Stimulated activated CD8-positive, alpha-beta memory T cell treated with anti-CD3 and anti-CD28 coated beads, Interleukin-2, amount 100 ng/mL, for 1 hour (primary cell): ENCODE data around the gene KRT79.

ENCODE experiments used
- DNase-seq, 2 donors: peaks; one replicate each; pipeline ENCODE4 v3.0.0-alpha.2; 2020; ENCODE audit warnings: low read depth in 2 of 2

The KRT79 gene

GRCh38 chr12:52771505-52771904 lies 62.6 kb downstream of the KRT79 start:
- DNase-seq = no peak
